RWPE2 (cell line): ENCODE measurements around the gene ROBO1.
"Not testable (repeated sequence)": the region's sequence is repeated elsewhere in the genome, so short reads cannot be mapped to it uniquely, and the experiment has no call there.

Source experiments
- ATAC-seq: fragments of 200-7000 bp; cut with Tn5 transposase; 3 replicates; pipeline ENCODE4 v1.9.1; 2021; ENCODE audit warnings: low read depth
- DNase-seq: peaks from one replicate; pipeline ENCODE4 v3.0.0-alpha.2; 2020; ENCODE audit warnings: low spot score
- H3K27ac ChIP-seq: fragments of 450-650 bp; 2 replicates; pipeline ENCODE4 v1.5.1; 2017; ENCODE audit warnings: mild to moderate bottlenecking; ENCODE audit not compliant: poor library complexity, severe bottlenecking
- H3K27me3 ChIP-seq: fragments of 250-450 bp; sonication (Bioruptor Pico); 2 replicates; pipeline ENCODE4 v1.5.1; 2021; ENCODE audit warnings: mild to moderate bottlenecking, moderate library complexity; ENCODE audit not compliant: insufficient read depth, poor library complexity, severe bottlenecking
- H3K36me3 ChIP-seq: fragments of 250-450 bp; sonication (Bioruptor Pico); 2 replicates; pipeline ENCODE4 v1.5.1; 2020; ENCODE audit warnings: low read depth, mild to moderate bottlenecking, moderate library complexity
- H3K4me1 ChIP-seq: fragments of 250-450 bp; sonication (Bioruptor Pico); 2 replicates; pipeline ENCODE4 v1.5.1; 2021; ENCODE audit warnings: mild to moderate bottlenecking, moderate library complexity; ENCODE audit not compliant: insufficient read depth, poor library complexity, severe bottlenecking
- H3K4me3 ChIP-seq: fragments of 250-450 bp; sonication (Bioruptor Pico); 2 replicates; pipeline ENCODE4 v1.5.1; 2021; ENCODE audit warnings: mild to moderate bottlenecking, moderate library complexity; ENCODE audit not compliant: severe bottlenecking
- H3K9me3 ChIP-seq: fragments of 250-450 bp; sonication (Bioruptor Pico); 2 replicates; pipeline ENCODE4 v1.5.1; 2021; ENCODE audit warnings: mild to moderate bottlenecking, moderate library complexity; ENCODE audit not compliant: severe bottlenecking
- TF ChIP-seq, protein P1 (sequence below): fragments of 450-650 bp; IDR thresholded peaks from one replicate; pipeline ENCODE4 v1.5.1; 2017; ENCODE audit warnings: mild to moderate bottlenecking, moderate library complexity; ENCODE audit not compliant: poor library complexity, severe bottlenecking

The ROBO1 gene

GRCh38 chr3:79326642-79327041 is 441.2 kb downstream of the ROBO1 start:
- ATAC-seq (no peak), DNase-seq (no peak)
- H3K4me1 ChIP-seq: no peaks in the 10 kb centered on the region
- H3K27ac ChIP-seq: no peak overlapping the region
- no peaks in the 10 kb centered on the region for H3K27me3 ChIP-seq
- H3K36me3 ChIP-seq: no peaks in the 10 kb centered on the region
- no peaks in the 10 kb centered on the region for H3K9me3 ChIP-seq
- no peak overlapping the region for H3K4me3 ChIP-seq
- TF ChIP-seq, protein P1, sequence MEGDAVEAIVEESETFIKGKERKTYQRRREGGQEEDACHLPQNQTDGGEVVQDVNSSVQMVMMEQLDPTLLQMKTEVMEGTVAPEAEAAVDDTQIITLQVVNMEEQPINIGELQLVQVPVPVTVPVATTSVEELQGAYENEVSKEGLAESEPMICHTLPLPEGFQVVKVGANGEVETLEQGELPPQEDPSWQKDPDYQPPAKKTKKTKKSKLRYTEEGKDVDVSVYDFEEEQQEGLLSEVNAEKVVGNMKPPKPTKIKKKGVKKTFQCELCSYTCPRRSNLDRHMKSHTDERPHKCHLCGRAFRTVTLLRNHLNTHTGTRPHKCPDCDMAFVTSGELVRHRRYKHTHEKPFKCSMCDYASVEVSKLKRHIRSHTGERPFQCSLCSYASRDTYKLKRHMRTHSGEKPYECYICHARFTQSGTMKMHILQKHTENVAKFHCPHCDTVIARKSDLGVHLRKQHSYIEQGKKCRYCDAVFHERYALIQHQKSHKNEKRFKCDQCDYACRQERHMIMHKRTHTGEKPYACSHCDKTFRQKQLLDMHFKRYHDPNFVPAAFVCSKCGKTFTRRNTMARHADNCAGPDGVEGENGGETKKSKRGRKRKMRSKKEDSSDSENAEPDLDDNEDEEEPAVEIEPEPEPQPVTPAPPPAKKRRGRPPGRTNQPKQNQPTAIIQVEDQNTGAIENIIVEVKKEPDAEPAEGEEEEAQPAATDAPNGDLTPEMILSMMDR: no peak

DNA sequence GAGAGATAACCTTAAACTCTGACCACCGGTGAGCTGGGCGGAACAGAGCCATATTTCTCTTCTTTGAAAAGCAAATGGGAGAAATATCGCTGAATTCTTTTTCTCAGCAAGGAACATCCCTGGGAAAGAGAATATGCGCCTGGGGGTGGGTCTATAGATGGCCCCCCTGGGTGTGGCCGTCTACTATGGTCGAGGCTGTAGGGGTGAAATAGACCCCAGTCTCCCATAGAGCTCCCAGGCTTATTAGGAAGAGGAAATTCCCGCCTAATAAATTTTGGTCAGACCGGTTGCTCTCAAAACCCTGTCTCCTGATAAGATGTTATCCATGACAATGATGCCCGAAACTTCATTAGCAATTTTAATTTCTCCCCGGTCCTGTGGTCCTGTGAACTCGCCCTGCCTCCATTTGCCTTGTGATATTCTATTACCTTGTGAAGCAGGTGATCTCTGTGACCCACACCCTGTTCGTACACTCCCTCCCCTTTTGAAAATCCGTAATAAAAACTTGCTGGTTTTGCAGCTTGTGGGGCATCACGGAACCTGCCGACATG is 441.9 kb downstream of the ROBO1 start:
- H3K27ac ChIP-seq, H3K36me3 ChIP-seq, H3K27me3 ChIP-seq, H3K4me1 ChIP-seq, H3K9me3 ChIP-seq, H3K4me3 ChIP-seq, DNase-seq, ATAC-seq: not testable (repeated sequence)

DNA sequence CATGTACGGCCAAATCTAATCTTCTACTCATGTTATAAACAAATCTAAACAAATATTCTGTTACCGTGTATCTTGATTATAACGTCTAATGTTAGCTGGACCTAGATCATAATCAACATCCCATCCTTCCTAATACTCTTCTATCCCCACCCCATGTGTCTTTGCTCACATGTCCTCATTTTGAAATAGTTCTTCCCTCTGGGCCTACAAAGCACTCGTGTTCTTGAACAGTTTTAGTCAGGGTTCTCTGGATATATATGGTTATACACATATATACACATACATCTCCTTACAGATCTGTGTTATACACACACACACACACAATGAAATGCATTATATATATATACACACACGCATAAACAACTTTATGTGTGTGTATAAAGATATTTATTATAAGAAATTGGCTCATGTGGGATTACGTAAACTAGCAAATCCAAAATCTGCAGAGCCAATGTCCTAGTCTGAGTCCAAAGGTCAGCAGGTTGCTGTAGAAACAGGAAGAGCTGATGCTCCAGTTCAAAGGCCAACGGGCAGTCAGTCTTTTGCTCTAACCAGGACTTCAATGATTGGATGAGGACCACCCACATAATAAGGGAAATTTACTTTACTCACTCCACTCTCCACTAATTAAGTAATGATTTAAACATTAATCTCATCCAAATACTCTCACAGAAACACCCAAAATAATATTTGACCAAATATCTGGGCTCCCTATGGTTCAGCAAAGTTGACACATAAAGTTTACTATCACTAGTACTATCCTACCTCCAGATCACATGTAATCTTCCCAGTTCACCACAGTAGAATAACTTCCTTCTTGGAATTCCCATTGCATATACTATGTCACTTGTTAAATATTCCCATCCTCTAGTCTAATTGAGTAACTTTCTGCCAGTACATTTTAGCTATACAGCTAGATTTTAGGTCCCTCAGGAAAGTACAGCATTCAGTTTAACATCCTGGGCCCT is 450.0 kb downstream of the ROBO1 start:
- H3K9me3 ChIP-seq: no peaks in the 10 kb centered on the region
- H3K4me3 ChIP-seq: no peak overlapping the region
- TF ChIP-seq, protein P1: no peak
- H3K27me3 ChIP-seq: no peaks in the 10 kb centered on the region
- H3K36me3 ChIP-seq: no peaks in the 10 kb centered on the region
- no peak for DNase-seq
- H3K27ac ChIP-seq: no peak overlapping the region
- H3K4me1 ChIP-seq: no peaks in the 10 kb centered on the region
- ATAC-seq: no peak

GRCh38 chr3:79314962-79315361 is 452.8 kb downstream of the ROBO1 start:
- no peak overlapping the region for H3K4me3 ChIP-seq
- no peaks in the 10 kb centered on the region for H3K36me3 ChIP-seq
- H3K9me3 ChIP-seq: no peaks in the 10 kb centered on the region
- no peak for ATAC-seq
- no peak for DNase-seq
- H3K4me1 ChIP-seq: no peaks in the 10 kb centered on the region
- no peaks in the 10 kb centered on the region for H3K27me3 ChIP-seq
- TF ChIP-seq, protein P1: no peak
- no peak overlapping the region for H3K27ac ChIP-seq

- no peaks in the 10 kb centered on the region for H3K9me3 ChIP-seq
- no peaks in the 10 kb centered on the region for H3K4me1 ChIP-seq
- H3K27me3 ChIP-seq: no peaks in the 10 kb centered on the region
- DNase-seq: no peak
- no peaks in the 10 kb centered on the region for H3K36me3 ChIP-seq
- H3K4me3 ChIP-seq: no peak overlapping the region
- no peak; the same call in 2 of the 3 replicates for ATAC-seq
- no peak overlapping the region for H3K27ac ChIP-seq
- TF ChIP-seq, protein P1: no peak
Observed at GRCh38 chr3:79314544-79314943, 453.3 kb downstream of the ROBO1 start.
